Germinal center (tissue), 1 donor: ENCODE data around the gene NATD1.
"Not testable (repeated sequence)": the region's sequence is repeated elsewhere in the genome, so short reads cannot be mapped to it uniquely, and the experiment has no call there.

Experiments used
- DNase-seq: peaks from one replicate; pipeline ENCODE4 v3.0.0; 2012; ENCODE audit warnings: mixed read lengths, low spot score

Gene NATD1

GRCh38 chr17:21246698-21247097 is 6.5 kb downstream of the NATD1 start:
- no peak for DNase-seq

- DNase-seq, result no peak
These were observed 7.5 kb downstream of the NATD1 start for GRCh38 chr17:21245639-21246084.

GRCh38 chr17:21243516-21244303 is 9.5 kb downstream of the NATD1 start:
- DNase-seq, result no peak

- no peak for DNase-seq
These were observed 10.3 kb downstream of the NATD1 start for GRCh38 chr17:21242780-21243515.

- no peak for DNase-seq
These were observed 11.0 kb downstream of the NATD1 start for GRCh38 chr17:21242026-21242697.

- DNase-seq, result no peak
These were observed 11.6 kb downstream of the NATD1 start for GRCh38 chr17:21241564-21241963.

- DNase-seq, result no peak
These were observed 12.7 kb downstream of the NATD1 start for GRCh38 chr17:21240369-21241055.

GRCh38 chr17:21239680-21240368 is 13.4 kb downstream of the NATD1 start:
- peak; percentile 59 for DNase-seq

GRCh38 chr17:21235921-21236320 is 17.3 kb downstream of the NATD1 start:
- DNase-seq, result no peak

- no peak for DNase-seq
These were observed 19.4 kb downstream of the NATD1 start for GRCh38 chr17:21233581-21234347.

- no peak for DNase-seq
These were observed 21.0 kb downstream of the NATD1 start for GRCh38 chr17:21232033-21232749.

GRCh38 chr17:21231533-21231932 is 21.7 kb downstream of the NATD1 start:
- no peak for DNase-seq

- no peak for DNase-seq
These were observed 24.4 kb downstream of the NATD1 start for GRCh38 chr17:21228845-21229244.

- no peak for DNase-seq
These were observed 25.1 kb downstream of the NATD1 start for GRCh38 chr17:21228111-21228510.

- DNase-seq, result not testable (repeated sequence)
These were observed 25.9 kb downstream of the NATD1 start for GRCh38 chr17:21227277-21227676.

GRCh38 chr17:21223086-21223485 is 30.1 kb downstream of the NATD1 start:
- DNase-seq, result no peak

- DNase-seq, result no peak
These were observed 34.3 kb downstream of the NATD1 start for GRCh38 chr17:21218831-21219380.

- DNase-seq, result no peak
These were observed 35.1 kb downstream of the NATD1 start for GRCh38 chr17:21218101-21218500.

GRCh38 chr17:21217346-21217745 is 35.9 kb downstream of the NATD1 start:
- no peak for DNase-seq

GRCh38 chr17:21215935-21216334 is 37.3 kb downstream of the NATD1 start:
- DNase-seq, result no peak
